H1 (cell line): ENCODE measurements around the gene GNAT1. TPM values are rescaled to one million over a fixed set of nuclear protein-coding genes. Genes with fewer than 3 reads are reported as not detected.

Source experiments
- ATF2 ChIP-seq: IDR thresholded peaks from 2 replicates; pipeline ENCODE4 v1.6.1; 2012; ENCODE audit warnings: low read length, inconsistent platforms
- BCL11A ChIP-seq, 2 experiments: IDR thresholded peaks; one replicate each; pipeline ENCODE4 v1.6.1; 2011; ENCODE audit warnings: low read depth in 2 of 2, low read length in 2 of 2, mild to moderate bottlenecking in 2 of 2
- CHD2 ChIP-seq: IDR thresholded peaks from 2 replicates; pipeline ENCODE4 v1.6.1; 2012; ENCODE audit warnings: low read length, improper control_type of control experiment
- E2F6 ChIP-seq: IDR thresholded peaks from 2 replicates; pipeline ENCODE4 v1.6.1; 2012; ENCODE audit warnings: inconsistent platforms
- POLR2A ChIP-seq, 2 experiments: IDR thresholded peaks; 1 replicate in 1 of 2; 2 replicates in 1 of 2; pipeline ENCODE4 v1.6.1; 2011; ENCODE audit warnings: low read depth in 2 of 2, low read length in 2 of 2, mild to moderate bottlenecking in 2 of 2; ENCODE audit errors: control extremely low read depth in 1 of 2
- SIRT6 ChIP-seq: IDR thresholded peaks from one replicate; pipeline ENCODE4 v1.7.1; 2012; ENCODE audit warnings: low read length, inconsistent platforms
- SP2 ChIP-seq: IDR thresholded peaks from 2 replicates; pipeline ENCODE4 v1.6.1; 2012; ENCODE audit warnings: mild to moderate bottlenecking, low read length, inconsistent platforms
- polyA plus RNA-seq, 7 experiments: library from polyadenylated mRNA; depleted of rRNA in 3 of 7; stranded (reverse) in 5 of 7; unstranded in 2 of 7; fragments of >200 nt in 5 of 7; fragments of 200-250 nt in 2 of 7; gene quantifications; 1 replicate in 5 of 7; 2 replicates in 1 of 7; 4 replicates in 1 of 7; pipeline versions ENCODE4 v1.2.1 to v1.2.3, GENCODE V29; 2011 to 2013; ENCODE audit warnings: missing spikeins in 2 of 7, mixed read lengths in 2 of 7
- total RNA-seq: library from RNA; stranded (reverse); fragmentation: NEBNext Ultra II Directional; extraction: Animal tissue kit (Norgen Biotek cat#: 25700); gene quantifications from 2 replicates; pipeline ENCODE4 v1.2.1, GENCODE V29; 2021

The GNAT1 gene
- total and polyA plus RNA-seq, 2 of the 8 experiments (the other 6 are each of a cell fraction or from before 2014, with no cell fraction given): 0.08 TPM; not detected in 1

GRCh38 chr3:50171540-50172301, 19.7 kb upstream of the GNAT1 start (continued):
- TF ChIP-seq E2F6 (no peak), BCL11A (IDR thresholded peaks at IDR 0.05; ENCODE audit: low read depth in 2 of 2, low read length in 2 of 2) (no peak), SP2 (no peak), POLR2A (IDR thresholded peaks at IDR 0.05; ENCODE audit: control extremely low read depth in 1 of 2, low read depth in 2 of 2, low read length in 2 of 2) (no peak), SIRT6 (no peak), CHD2 (no peak), ATF2 (no peak)
